HL-60/S4 treated with retinoic acid at 250 ng/mL for 4 days and 3 days (cell line): ENCODE results near the gene SMARCE1.

Experiments
- in situ Hi-C: fragments of 300-500 bp; cut with MboI; formaldehyde crosslinking; loops from 2 replicates; pipeline ENCODE4 v1.7.0; 2022; ENCODE audit warnings: low sequenced_read_pairs

Gene SMARCE1

GRCh38 chr17:40647624-40648383 is at the start of gene SMARCE1:
Gene SMARCE1 (minus strand): TSS chr17:40647818. CDS start chr17:40645802, 2,016 bp downstream.
- in situ Hi-C loops = no loop called here

GRCh38 chr17:40697297-40697696 is 49.7 kb upstream of the SMARCE1 start:
- in situ Hi-C loops = no loop called here

GRCh38 chr17:40696651-40697072 is 49.0 kb upstream of the SMARCE1 start:
- in situ Hi-C loops = no loop called here

GRCh38 chr17:40695874-40696472 is 48.4 kb upstream of the SMARCE1 start:
- in situ Hi-C loops = no loop called here

GRCh38 chr17:40694584-40694983 is 47.0 kb upstream of the SMARCE1 start:
- in situ Hi-C loops = no loop called here

GRCh38 chr17:40687106-40687505 is 39.5 kb upstream of the SMARCE1 start:
- in situ Hi-C loops = no loop called here

GRCh38 chr17:40686192-40686591 is 38.6 kb upstream of the SMARCE1 start:
- in situ Hi-C loops = no loop called here

- in situ Hi-C loops = no loop called here
Measured at GRCh38 chr17:40680998-40681397, 33.4 kb upstream of the SMARCE1 start.

GRCh38 chr17:40679523-40679907 is 31.9 kb upstream of the SMARCE1 start:
- in situ Hi-C loops = no loop called here

- in situ Hi-C loops = no loop called here
Measured at GRCh38 chr17:40678902-40679522, 31.4 kb upstream of the SMARCE1 start.

- in situ Hi-C loops = no loop called here
Measured at GRCh38 chr17:40675905-40676304, 28.3 kb upstream of the SMARCE1 start.

GRCh38 chr17:40672654-40673053 is 25.0 kb upstream of the SMARCE1 start:
- in situ Hi-C loops = no loop called here

- in situ Hi-C loops = no loop called here
Measured at GRCh38 chr17:40671282-40671681, 23.7 kb upstream of the SMARCE1 start.

GRCh38 chr17:40666331-40666730 is 18.7 kb upstream of the SMARCE1 start:
- in situ Hi-C loops = no loop called here

- in situ Hi-C loops = no loop called here
Measured at GRCh38 chr17:40664582-40665333, 17.1 kb upstream of the SMARCE1 start, which contains the start of gene KRT222. Gene KRT222 (minus strand): TSS chr17:40665177. CDS start chr17:40665099, 78 bp downstream.

- in situ Hi-C loops = no loop called here
Measured at GRCh38 chr17:40663252-40663651, 15.6 kb upstream of the SMARCE1 start.

GRCh38 chr17:40659911-40660310 is 12.3 kb upstream of the SMARCE1 start:
- in situ Hi-C loops = no loop called here

GRCh38 chr17:40658396-40658795 is 10.8 kb upstream of the SMARCE1 start:
- in situ Hi-C loops = no loop called here

GRCh38 chr17:40651939-40652338 is 4.3 kb upstream of the SMARCE1 start:
- in situ Hi-C loops = no loop called here

- in situ Hi-C loops = no loop called here
Measured at GRCh38 chr17:40648384-40648968, 858 bp upstream of the SMARCE1 start.
